CD4-positive, alpha-beta T cell treated with Interleukin-1 beta for 1 hour (primary cell): ENCODE results near the gene SLIT1.
A peak's percentile ranks its signal among the peaks of the same experiment; 100 is the strongest.
"Not testable (repeated sequence)": the region's sequence is repeated elsewhere in the genome, so short reads cannot be mapped to it uniquely, and the experiment has no call there.

ENCODE experiments used
- DNase-seq, 2 donors: peaks; one replicate each; pipeline ENCODE4 v3.0.0-alpha.2; 2020 to 2022

Gene SLIT1

DNA sequence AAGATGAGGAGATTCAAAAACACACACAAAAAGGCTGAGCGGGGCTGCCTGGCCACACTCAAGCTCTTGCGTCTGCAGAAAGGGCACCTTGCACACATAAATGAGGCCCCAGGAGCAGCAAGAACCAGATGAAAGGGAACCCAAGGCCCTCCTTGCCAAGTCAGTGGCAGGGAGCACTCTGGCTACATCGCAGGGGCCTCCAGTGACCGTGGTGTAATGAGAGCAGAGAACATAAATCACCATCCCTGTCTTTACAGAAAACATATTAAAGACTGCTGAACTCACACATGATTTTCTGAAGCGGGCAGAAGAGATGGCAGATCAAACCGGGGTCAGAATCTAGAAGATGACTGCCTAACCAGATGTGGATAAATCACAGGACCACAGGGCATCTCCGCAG, 80.5 kb downstream of the SLIT1 start:
- DNase-seq = no peak

DNA sequence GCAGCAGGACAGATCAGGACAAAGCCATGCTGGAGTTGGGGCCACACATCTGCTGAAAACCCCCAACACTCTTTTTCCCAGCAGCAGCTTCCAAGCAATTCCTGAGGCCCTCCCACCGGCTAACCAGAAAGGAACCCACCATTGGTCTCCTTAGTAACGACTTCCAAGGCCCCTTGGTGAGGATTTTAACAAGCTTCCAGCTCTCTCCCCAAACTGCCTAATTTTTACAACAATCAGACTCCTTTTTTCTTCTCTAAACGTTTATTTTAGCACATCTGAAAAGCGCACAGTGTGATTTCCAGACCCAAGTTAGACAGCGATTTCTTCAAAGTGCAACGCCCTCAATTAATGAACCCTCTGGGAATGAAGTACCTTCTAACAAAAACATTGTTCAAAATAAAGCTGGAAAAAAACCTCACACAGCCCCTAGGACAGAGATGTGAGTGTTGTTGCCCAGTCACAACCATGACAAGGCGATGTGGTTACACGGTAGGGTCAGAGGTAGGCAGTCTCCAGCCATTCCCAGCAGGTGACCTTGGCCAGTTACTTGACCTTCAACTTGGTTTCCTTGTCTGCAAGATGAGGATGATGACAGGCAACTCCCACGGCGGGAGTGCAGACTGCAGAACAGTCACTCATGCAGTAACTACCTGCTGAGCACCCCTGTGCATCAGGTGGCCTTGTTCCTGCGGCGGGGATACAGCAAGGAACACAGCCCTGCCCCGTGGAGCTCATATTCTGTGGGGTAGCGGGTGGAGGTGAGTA, 82.3 kb downstream of the SLIT1 start:
- no peak for DNase-seq

DNA sequence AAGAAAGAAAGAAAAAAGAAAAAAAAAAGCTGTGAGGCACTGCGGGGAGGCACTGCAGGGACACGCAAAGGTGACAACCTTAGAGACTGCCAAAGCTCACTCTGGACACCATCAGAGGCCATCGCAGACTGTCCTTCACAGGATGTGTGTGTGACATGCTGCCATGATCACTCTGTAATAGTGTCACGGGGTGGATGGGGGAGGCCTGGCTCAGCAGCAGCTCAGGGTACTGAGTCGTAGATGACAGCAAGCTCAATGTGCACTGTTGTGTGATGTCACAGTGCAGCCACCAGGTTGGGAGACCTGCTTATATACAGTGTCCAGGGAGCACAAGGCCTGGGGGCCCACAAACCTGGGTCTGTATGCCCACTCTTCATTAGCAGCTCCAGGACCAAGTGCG, 83.3 kb downstream of the SLIT1 start:
- DNase-seq = no peak

GRCh38 chr10:97101166-97101940, 84.4 kb downstream of the SLIT1 start:
- DNase-seq = no peak

DNA sequence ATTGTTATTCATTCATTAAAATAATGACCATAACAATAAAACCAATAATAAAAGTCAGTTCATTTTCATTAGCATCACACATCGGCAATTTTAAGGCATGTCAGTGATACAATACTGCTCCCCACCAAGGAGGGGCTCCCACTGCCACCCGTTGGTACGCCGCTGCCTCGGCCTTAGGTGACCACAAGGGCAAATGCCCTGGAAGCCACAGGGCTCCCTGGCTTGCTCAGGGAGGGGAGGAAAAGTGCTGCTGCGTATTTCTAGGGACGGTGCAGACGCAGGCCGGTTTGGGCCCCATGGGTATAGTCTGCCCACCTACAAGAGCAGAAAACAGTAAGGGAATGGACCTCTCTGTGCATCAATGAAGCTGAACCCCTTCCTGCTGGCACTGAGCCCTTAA, 85.1 kb downstream of the SLIT1 start:
- no peak for DNase-seq

- DNase-seq = no peak
Measured at GRCh38 chr10:97099868-97100267, 85.9 kb downstream of the SLIT1 start.

- no peak for DNase-seq
Measured at GRCh38 chr10:97099089-97099488, 86.7 kb downstream of the SLIT1 start.

GRCh38 chr10:97097084-97097433, 88.7 kb downstream of the SLIT1 start:
- no peak for DNase-seq

- DNase-seq = peak; percentile 15 to 34
Measured at GRCh38 chr10:97096261-97097083, 89.3 kb downstream of the SLIT1 start.

DNA sequence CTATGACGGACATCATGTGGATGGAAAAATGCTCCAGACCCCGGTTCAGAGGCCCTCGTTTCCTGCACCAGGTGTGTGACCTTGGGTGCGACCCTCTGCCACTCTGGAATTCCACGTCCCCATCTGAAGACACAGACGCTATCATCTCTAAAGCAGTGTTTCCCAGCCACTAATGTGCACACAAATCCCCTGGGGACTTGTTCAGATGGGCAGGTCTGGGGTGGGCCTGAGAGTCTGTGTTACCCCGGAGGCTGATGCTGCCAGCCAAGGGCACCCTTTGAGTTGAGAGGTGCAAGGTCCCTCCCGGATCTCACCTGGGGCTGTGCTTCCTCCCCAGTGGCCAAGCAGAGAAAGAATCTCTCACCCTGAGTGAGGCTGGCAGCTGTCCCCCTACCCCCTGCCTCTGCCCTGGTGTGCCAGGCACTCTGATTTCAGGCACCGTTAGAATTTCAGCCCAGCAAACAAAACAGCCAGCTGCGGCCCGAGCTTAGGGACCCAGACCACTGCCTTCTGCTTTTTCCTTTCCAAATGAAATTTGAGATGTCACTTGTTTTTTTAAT, 90.0 kb downstream of the SLIT1 start:
- DNase-seq = no peak

DNA sequence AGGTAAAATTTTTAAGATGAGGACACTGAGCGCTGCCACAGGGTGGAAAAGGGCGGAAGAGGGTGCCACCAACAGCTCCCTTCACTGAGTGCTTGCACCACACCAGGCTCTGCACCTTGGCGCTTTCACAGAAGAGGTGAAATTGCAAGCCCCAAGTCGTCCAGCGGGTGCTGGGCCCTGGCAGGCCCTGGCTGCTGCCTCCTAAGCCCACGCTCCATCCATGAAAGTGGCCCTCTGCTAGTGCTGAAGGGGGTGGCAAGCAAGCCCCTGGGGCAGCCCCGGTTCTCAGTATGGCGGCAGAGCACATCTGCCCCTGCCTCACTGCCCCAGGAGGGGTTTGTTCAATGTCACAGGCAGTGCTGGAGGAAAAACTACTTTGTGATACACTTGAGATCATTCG, 95.1 kb downstream of the SLIT1 start:
- no peak for DNase-seq

DNA sequence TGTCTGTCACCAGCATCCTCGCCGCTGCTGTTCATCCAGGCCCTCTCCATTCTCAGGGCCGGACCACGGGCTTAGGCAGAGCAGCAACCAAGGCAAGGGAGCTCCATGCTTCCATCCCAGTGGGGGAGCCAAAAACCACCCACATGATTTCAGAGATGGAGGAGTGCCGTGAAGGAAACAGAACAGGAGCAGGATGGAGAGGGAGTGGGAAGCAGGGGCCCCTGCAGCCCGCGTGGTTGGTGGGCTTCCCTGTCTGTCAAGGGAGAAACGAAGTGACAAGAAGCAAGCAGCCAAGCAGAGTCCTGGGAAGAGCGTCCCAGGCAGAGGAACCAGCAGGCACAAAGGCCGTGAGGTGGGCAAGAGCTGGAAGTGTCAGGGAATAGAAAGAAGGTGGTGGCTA, 95.7 kb downstream of the SLIT1 start:
- no peak for DNase-seq

GRCh38 chr10:97089209-97089870, 96.4 kb downstream of the SLIT1 start:
- DNase-seq = no peak

DNA sequence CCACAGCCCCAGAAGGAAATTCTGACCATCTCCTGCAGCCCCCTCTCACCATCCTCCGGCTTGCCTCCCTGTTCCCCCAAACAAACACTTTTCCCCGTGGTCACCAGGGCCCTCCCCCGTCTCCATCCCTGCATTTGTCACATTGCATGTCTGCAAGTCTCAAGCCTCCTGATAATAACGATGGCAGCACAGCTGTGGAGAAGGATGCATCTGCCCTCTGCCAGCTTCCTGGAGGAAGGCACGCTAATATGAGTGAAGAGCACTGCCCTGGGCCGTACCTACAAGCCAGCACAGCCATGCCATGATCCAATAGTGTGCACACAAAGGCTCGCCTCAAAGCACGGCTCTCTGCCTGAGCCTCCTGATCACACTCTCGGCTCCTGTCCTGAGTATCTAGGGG, 98.5 kb downstream of the SLIT1 start:
- DNase-seq = no peak

- DNase-seq = no peak
Measured at GRCh38 chr10:97086530-97086929, 99.2 kb downstream of the SLIT1 start.

DNA sequence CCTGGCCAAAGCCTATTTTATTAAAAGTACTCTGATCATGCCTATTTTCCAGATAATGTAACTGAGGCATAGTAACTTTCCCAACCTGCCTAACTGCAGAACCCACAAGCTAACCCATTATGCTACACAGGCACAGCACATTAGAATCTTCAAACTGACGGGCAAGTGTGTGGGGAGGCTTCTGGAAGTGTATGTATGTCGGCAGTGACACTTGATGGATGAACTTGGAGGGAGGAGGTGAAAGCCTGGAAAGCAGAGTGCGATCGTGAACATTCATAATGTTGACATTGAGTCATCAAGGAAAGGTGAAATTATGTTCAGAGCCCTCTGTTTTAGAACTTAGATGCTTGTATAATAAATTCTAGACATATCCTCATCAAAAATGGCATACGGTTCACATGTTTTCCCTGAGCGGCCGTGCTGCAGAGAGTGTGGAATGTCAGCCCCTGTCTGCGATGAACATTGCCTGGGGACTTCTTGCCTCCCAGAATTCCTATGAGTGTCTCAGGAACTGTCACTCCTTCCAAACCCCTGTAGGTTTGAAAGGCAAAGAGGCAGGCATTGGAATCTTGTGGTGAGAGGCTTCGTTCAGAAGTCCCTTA, 102.4 kb downstream of the SLIT1 start:
- no peak for DNase-seq

DNA sequence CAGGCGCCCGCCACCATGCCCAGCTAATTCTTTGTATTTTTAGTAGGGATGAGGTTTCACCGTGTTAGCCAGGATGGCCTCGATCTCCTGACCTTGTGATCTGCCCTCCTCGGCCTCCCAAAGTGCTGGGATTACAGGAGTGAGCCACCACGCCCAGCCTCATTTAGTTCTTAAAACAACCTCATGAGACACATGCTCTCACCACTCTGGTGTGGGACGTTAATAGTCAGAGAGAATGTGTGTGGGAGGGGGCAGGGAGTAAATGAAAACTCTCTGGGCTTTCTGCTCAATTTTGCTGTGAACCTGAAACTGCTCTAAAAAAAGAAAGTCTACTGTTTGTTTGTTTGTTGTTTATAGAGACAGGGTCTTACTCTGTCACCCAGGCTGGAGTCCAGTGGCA, 103.2 kb downstream of the SLIT1 start:
- DNase-seq = not testable (repeated sequence)

DNA sequence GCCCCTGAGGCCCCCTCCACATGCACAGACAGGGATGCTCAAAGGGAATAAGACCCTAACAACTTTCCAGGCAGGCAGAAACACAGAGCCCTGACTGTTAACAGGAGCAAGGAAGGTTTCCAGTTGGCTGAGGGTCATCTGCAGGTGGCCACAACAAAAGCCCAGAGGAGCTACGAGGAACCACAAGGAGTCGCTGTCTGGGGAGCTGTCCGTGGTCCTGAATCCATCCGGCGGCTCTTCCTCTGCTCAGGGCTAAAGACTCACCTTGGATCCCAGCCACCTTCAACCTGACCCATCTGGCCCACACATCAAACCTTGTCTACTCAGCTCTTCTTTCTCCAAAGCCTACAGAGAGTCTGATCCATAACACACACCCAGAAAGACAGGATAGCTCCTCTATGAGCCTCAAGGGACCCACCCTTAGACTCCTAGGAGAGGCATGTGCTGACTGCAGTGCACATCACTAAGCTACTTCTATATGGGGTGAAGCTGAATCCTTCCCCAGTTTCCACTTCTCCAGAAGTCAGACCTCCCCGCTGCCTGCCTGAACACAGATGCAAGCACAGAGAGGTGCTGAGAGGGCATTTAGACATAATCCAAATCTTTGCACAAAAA, 104.0 kb downstream of the SLIT1 start:
- DNase-seq = peak; percentile 37 to 38

- no peak for DNase-seq
Measured at GRCh38 chr10:97080051-97080776, 105.5 kb downstream of the SLIT1 start.

DNA sequence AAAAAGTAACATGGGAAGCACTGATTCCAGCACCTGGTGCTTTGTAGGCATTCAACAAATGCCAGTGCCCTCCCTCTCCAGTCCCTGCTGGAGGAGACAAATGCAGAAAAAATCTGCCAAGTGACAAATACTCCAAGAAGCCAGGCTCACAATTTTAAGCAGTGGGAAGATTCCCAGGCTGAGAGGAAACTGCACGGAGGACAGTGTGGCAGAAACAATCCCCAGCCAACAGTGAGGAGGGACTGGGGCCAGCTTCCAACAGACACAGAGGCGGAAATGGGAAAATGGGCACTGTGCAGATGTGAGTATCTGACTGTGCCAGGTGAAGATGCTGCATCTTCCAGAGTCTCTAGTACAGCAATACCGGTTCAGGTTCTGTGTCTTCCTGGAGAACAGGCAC, 106.3 kb downstream of the SLIT1 start:
- no peak for DNase-seq

DNA sequence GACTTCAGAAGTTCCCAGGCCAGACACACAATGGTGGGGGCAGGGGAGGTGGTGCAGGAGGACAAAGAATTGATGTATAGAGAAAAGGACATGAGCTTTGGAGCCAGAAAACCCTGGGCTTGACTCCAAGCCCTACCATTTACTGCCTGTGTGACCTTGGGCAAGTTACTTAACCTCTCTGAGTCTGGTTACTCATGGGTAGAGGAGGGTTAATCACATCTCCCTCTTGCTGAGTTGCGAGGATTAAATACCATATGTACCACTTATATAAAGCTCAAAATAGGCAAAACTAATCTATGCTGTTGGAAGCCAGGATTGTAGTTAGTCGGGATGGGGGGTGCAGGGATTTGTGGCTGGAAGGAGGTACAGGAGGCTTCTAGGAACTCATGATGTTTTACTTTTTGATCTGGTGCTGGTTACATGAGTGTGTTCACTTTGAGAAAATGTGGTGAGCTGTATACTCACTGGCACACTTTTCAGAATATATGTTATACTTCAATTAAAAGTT, 106.8 kb downstream of the SLIT1 start:
- DNase-seq = no peak
